Natural killer cell (primary cell): Measurements from ENCODE around the gene NHERF1. TPM values are rescaled to one million over a fixed set of nuclear protein-coding genes. Genes with fewer than 3 reads are reported as not detected.
A peak's percentile ranks its signal among the peaks of the same experiment; 100 is the strongest.

Experiments used
- ATAC-seq, 3 donors: fragments of 150-1000 bp in 2 of 3; fragments of 200-7000 bp in 1 of 3; cut with Tn5 transposase; 1 replicate in 1 of 3; 2 replicates in 2 of 3; pipeline ENCODE4 v1.10.0; 2021; ENCODE audit warnings: mild to moderate bottlenecking in 2 of 3, moderate library complexity in 2 of 3
- DNase-seq, 2 donors: peaks; one replicate each; pipeline versions ENCODE4 v3.0.0 to v3.0.0-alpha.2; 2013 to 2021; ENCODE audit warnings: mixed read lengths in 1 of 2
- H3K27ac ChIP-seq: one replicate; pipeline ENCODE4 v1.5.1; 2013; ENCODE audit warnings: mild to moderate bottlenecking, low read length
- H3K27me3 ChIP-seq: one replicate; pipeline ENCODE4 v1.6.1; 2013; ENCODE audit warnings: low read length; ENCODE audit not compliant: control insufficient read depth, insufficient read depth
- H3K36me3 ChIP-seq: one replicate; pipeline ENCODE4 v1.6.1; 2013; ENCODE audit warnings: low read length; ENCODE audit not compliant: control insufficient read depth, insufficient read depth
- H3K4me1 ChIP-seq: one replicate; pipeline ENCODE4 v1.6.1; 2013; ENCODE audit warnings: low read length; ENCODE audit not compliant: control insufficient read depth, insufficient read depth
- H3K4me3 ChIP-seq: one replicate; pipeline ENCODE4 v1.5.1; 2013; ENCODE audit warnings: low read length
- H3K9me3 ChIP-seq: one replicate; pipeline ENCODE4 v1.6.1; 2013; ENCODE audit warnings: low read length; ENCODE audit not compliant: control insufficient read depth, insufficient read depth
- H3K27ac Mint-ChIP-seq, 2 donors: one replicate each; pipeline ENCODE4 v1.8.0; 2022; ENCODE audit warnings: mild to moderate bottlenecking in 2 of 2, mixed read lengths in 2 of 2, moderate library complexity in 1 of 2
- H3K27me3 Mint-ChIP-seq, 2 donors: one replicate each; pipeline ENCODE4 v1.8.0; 2022; ENCODE audit warnings: low read depth in 2 of 2, mixed read lengths in 2 of 2
- H3K36me3 Mint-ChIP-seq: one replicate; pipeline ENCODE4 v1.8.0; 2022; ENCODE audit warnings: mixed read lengths
- H3K4me1 Mint-ChIP-seq, 2 donors: one replicate each; pipeline ENCODE4 v1.8.0; 2022; ENCODE audit warnings: mixed read lengths in 2 of 2
- H3K4me3 Mint-ChIP-seq: one replicate; pipeline ENCODE4 v1.8.0; 2022; ENCODE audit warnings: mild to moderate bottlenecking, moderate library complexity, mixed read lengths
- H3K9me3 Mint-ChIP-seq, 2 donors: one replicate each; pipeline ENCODE4 v1.8.0; 2022; ENCODE audit warnings: mixed read lengths in 2 of 2
- CTCF ChIP-seq: fragments of 200-600 bp; IDR thresholded peaks from one replicate; pipeline ENCODE4 v1.8.0; 2022; ENCODE audit warnings: antibody characterized with exemption
- WGBS: methylation state at CpG from one replicate; pipeline ENCODE4 v1.1.7; 2013; ENCODE audit warnings: missing lambda C conversion rate; ENCODE audit not compliant: insufficient coverage; 5-methylcytosine and 5-hydroxymethylcytosine counted together
- intact Hi-C: fragments of 100-400 bp; cut with micrococcal nuclease; formaldehyde crosslinking; loops from one replicate; pipeline ENCODE4 v1.14.2; 2022
- total RNA-seq, 4 donors: library from RNA; stranded (reverse); fragments of 120-200 nt in 1 of 4; gene quantifications; one replicate each; pipeline versions ENCODE4 v1.2.3 to v1.2.4, GENCODE V29; 2013 to 2022

NHERF1 gene
- total RNA-seq, 3 donors from 2014 or later (not counting 1 experiment from before 2014, with no cell fraction given): 323 to 372 (median 362) TPM

- intact Hi-C loops: no loop called here
- no peak within 1 kb of the TSS for H3K27ac Mint-ChIP-seq
- DNase-seq (no peak), ATAC-seq (peak in 2 of 3 donors; percentile 18 to 69)
- WGBS: 51% methylated on average over 7 of the region's 8 CpGs
- H3K4me3 Mint-ChIP-seq: no peak within 1 kb of the TSS
- Histone ChIP-seq H3K27ac (no peak within 1 kb of the TSS), H3K36me3 (no peaks in the 10 kb centered on the region), H3K9me3 (no peaks in the 10 kb centered on the region), H3K4me3 (peak within 1 kb of the TSS; percentile 9), H3K4me1 (peaks cover 35% of the 10 kb centered on the region), H3K27me3 (no peaks in the 10 kb centered on the region)
- H3K4me1 Mint-ChIP-seq: peaks cover 4 to 36% of the 10 kb centered on the region in 2 donors
- H3K27me3 Mint-ChIP-seq: peaks cover 12 to 23% of the 10 kb centered on the region in 2 donors
- no peak for TF ChIP-seq CTCF
- H3K36me3 Mint-ChIP-seq: no peaks in the 10 kb centered on the region
- no peaks in the 10 kb centered on the region for H3K9me3 Mint-ChIP-seq
Observed at GRCh38 chr17:74712756-74713155, 35.7 kb upstream of the NHERF1 start, which contains the start of gene CD300LF. Gene CD300LF (minus strand): TSS chr17:74712923. CDS start chr17:74712866, 57 bp downstream.

GRCh38 chr17:74713171-74713755, 35.2 kb upstream of the NHERF1 start:
- Histone ChIP-seq H3K27ac (no peak overlapping the region), H3K4me1 (peaks cover 35% of the 10 kb centered on the region), H3K36me3 (no peaks in the 10 kb centered on the region), H3K9me3 (no peaks in the 10 kb centered on the region), H3K27me3 (no peaks in the 10 kb centered on the region), H3K4me3 (no peak overlapping the region)
- peak in 1 of 3 donors; percentile 42 for ATAC-seq
- H3K27me3 Mint-ChIP-seq: peaks cover 12 to 23% of the 10 kb centered on the region in 2 donors
- 64% methylated on average over 12 of the region's 12 CpGs for WGBS
- H3K4me3 Mint-ChIP-seq: no peak overlapping the region
- intact Hi-C loops: no loop called here
- H3K36me3 Mint-ChIP-seq: no peaks in the 10 kb centered on the region
- H3K9me3 Mint-ChIP-seq: no peaks in the 10 kb centered on the region
- H3K4me1 Mint-ChIP-seq: peaks cover 4 to 36% of the 10 kb centered on the region in 2 donors
- H3K27ac Mint-ChIP-seq: no peak overlapping the region
- DNase-seq: no peak
- TF ChIP-seq CTCF: no peak

GRCh38 chr17:74715144-74715543, 33.3 kb upstream of the NHERF1 start:
- no peak for TF ChIP-seq CTCF
- H3K27me3 Mint-ChIP-seq: peaks cover 12 to 23% of the 10 kb centered on the region in 2 donors
- H3K4me1 ChIP-seq: peaks cover 39% of the 10 kb centered on the region
- intact Hi-C loops: no loop called here
- ATAC-seq (peak in 1 of 3 donors; percentile 18), DNase-seq (no peak)
- WGBS: 16% methylated on average over 3 of the region's 4 CpGs
- H3K27me3 ChIP-seq: no peaks in the 10 kb centered on the region
- no peaks in the 10 kb centered on the region for H3K36me3 Mint-ChIP-seq
- no peak overlapping the region for H3K27ac ChIP-seq
- H3K4me3 Mint-ChIP-seq: no peak overlapping the region
- H3K4me1 Mint-ChIP-seq: peaks cover 8 to 40% of the 10 kb centered on the region in 2 donors
- no peak overlapping the region for H3K27ac Mint-ChIP-seq
- no peak overlapping the region for H3K4me3 ChIP-seq
- H3K36me3 ChIP-seq: no peaks in the 10 kb centered on the region
- no peaks in the 10 kb centered on the region for H3K9me3 ChIP-seq
- H3K9me3 Mint-ChIP-seq: no peaks in the 10 kb centered on the region

GRCh38 chr17:74720506-74720905, 27.9 kb upstream of the NHERF1 start:
- Mint-ChIP-seq H3K36me3 (no peaks in the 10 kb centered on the region), H3K9me3 (no peaks in the 10 kb centered on the region), H3K4me1 (peaks cover 34 to 36% of the 10 kb centered on the region in 2 donors), H3K27ac (no peak overlapping the region), H3K27me3 (peaks cover 6 to 13% of the 10 kb centered on the region in 2 donors), H3K4me3 (peak overlapping the region; percentile 4)
- WGBS: 66% methylated on average over 4 of the region's 4 CpGs
- Histone ChIP-seq H3K4me3 (no peak overlapping the region), H3K27me3 (no peaks in the 10 kb centered on the region), H3K36me3 (no peaks in the 10 kb centered on the region), H3K4me1 (peaks cover 21% of the 10 kb centered on the region), H3K9me3 (no peaks in the 10 kb centered on the region), H3K27ac (no peak overlapping the region)
- ATAC-seq (peak; percentile 50 to 94 (median 53)), DNase-seq (no peak)
- no peak for TF ChIP-seq CTCF
- intact Hi-C loops: no loop called here
